Endothelial cell of umbilical vein (primary cell): ENCODE results near the gene CAND2. TPM values are rescaled to one million over a fixed set of nuclear protein-coding genes. Genes with fewer than 3 reads are reported as not detected.

ENCODE experiments used
- BruUV-seq: library from RNA; stranded (reverse); fragments of 400-500 nt; replicated peaks from 2 replicates; lab custom pipeline; 2021; lab: Mats Ljungman, UMichigan
- CTCF ChIA-PET: fragments of 300-600, 350-600 bp; sonication (Branson Sonifier 250); formaldehyde crosslinking; loops from one replicate; lab custom pipeline; 2021; ENCODE audit warnings: antibody characterized with exemption, inconsistent platforms; lab: Charles Lee
- POLR2A ChIA-PET: fragments of 300-600, 350-600 bp; sonication (Branson Sonifier 250); formaldehyde crosslinking; loops from one replicate; lab custom pipeline; 2021; ENCODE audit warnings: antibody characterized with exemption, inconsistent platforms; lab: Charles Lee
- DNase-seq: peaks from one replicate; pipeline ENCODE4 v3.0.0-alpha.2; 2011; ENCODE audit warnings: low read depth, low spot score
- FAIRE-seq: peaks from 2 replicates; lab custom pipeline; 2011; peaks lifted over from hg19 to GRCh38; lab: Jason Lieb, UNC
- H2AFZ ChIP-seq: 2 replicates; pipeline ENCODE4 v1.6.0; 2012; ENCODE audit warnings: low read depth, low read length, control low read depth, inconsistent platforms
- H3K27ac ChIP-seq: 2 replicates; pipeline ENCODE4 v1.5.1; 2011; ENCODE audit warnings: low read depth, mild to moderate bottlenecking, control low read depth, low read length, moderate library complexity; ENCODE audit not compliant: insufficient read depth
- H3K27me3 ChIP-seq, 2 experiments: 2 replicates each; pipeline versions ENCODE4 v1.6.0 to v1.6.1; 2011; ENCODE audit warnings: low read length in 2 of 2, mixed read lengths in 1 of 2; ENCODE audit not compliant: control insufficient read depth in 2 of 2, insufficient read depth in 2 of 2
- H3K36me3 ChIP-seq, 2 experiments: 2 replicates in 1 of 2; 3 replicates in 1 of 2; pipeline ENCODE4 v1.5.1; 2011; ENCODE audit warnings: low read length in 2 of 2, mild to moderate bottlenecking in 1 of 2, moderate library complexity in 1 of 2; ENCODE audit not compliant: control insufficient read depth in 2 of 2, insufficient read depth in 2 of 2; ENCODE audit errors: extremely low read depth in 1 of 2
- H3K4me1 ChIP-seq: 3 replicates; pipeline ENCODE4 v1.5.1; 2011; ENCODE audit warnings: mild to moderate bottlenecking, low read length; ENCODE audit not compliant: control insufficient read depth, insufficient read depth; ENCODE audit errors: extremely low read depth
- H3K4me2 ChIP-seq: 2 replicates; pipeline ENCODE4 v1.6.1; 2011; ENCODE audit warnings: low read length, control low read depth, mixed read lengths; ENCODE audit not compliant: insufficient read depth
- H3K4me3 ChIP-seq, 3 experiments: fragments of 200-600 bp in 1 of 3; sonication (generic), shearing (Covaris generic) in 1 of 3; replicated peaks in 1 of 3; 2 replicates each; pipeline ENCODE4 v1.5.1; 2011 to 2016; ENCODE audit warnings: control low read depth in 3 of 3, low read length in 3 of 3, mild to moderate bottlenecking in 2 of 3, inconsistent platforms in 1 of 3, low read depth in 1 of 3, moderate library complexity in 1 of 3; ENCODE audit not compliant: insufficient read depth in 1 of 3
- H3K79me2 ChIP-seq: 2 replicates; pipeline ENCODE4 v1.6.0; 2012; ENCODE audit warnings: low read length, inconsistent platforms; ENCODE audit not compliant: control insufficient read depth, insufficient read depth
- H3K9ac ChIP-seq: replicated peaks from 2 replicates; pipeline ENCODE3; 2011; ENCODE audit warnings: low read length, control low read depth; ENCODE audit not compliant: insufficient read depth; ENCODE audit errors: extremely low read depth
- H3K9me1 ChIP-seq: replicated peaks from 3 replicates; pipeline ENCODE4 v1.6.0; 2011; ENCODE audit warnings: mild to moderate bottlenecking, low read length; ENCODE audit not compliant: control insufficient read depth, insufficient read depth; ENCODE audit errors: extremely low read depth
- H3K9me3 ChIP-seq: replicated peaks from 2 replicates; pipeline ENCODE4 v1.5.1; 2012; ENCODE audit warnings: low read length, inconsistent platforms; ENCODE audit not compliant: control insufficient read depth, insufficient read depth
- H4K20me1 ChIP-seq: replicated peaks from 2 replicates; pipeline ENCODE3; 2011; ENCODE audit warnings: mild to moderate bottlenecking, low read length; ENCODE audit not compliant: control insufficient read depth, insufficient read depth; ENCODE audit errors: extremely low read depth
- EZH2 ChIP-seq: IDR thresholded peaks from 2 replicates; pipeline ENCODE4 v1.6.1; 2012; ENCODE audit warnings: borderline replicate concordance, low read depth, mild to moderate bottlenecking, moderate library complexity, low read length, inconsistent platforms; ENCODE audit not compliant: severe bottlenecking
- FOS ChIP-seq: IDR thresholded peaks from 2 replicates; pipeline ENCODE4 v1.6.1; 2011; ENCODE audit warnings: mild to moderate bottlenecking, low read length, moderate library complexity, borderline replicate concordance; ENCODE audit not compliant: insufficient read depth
- GATA2 ChIP-seq: IDR thresholded peaks from 2 replicates; pipeline ENCODE4 v1.7.0; 2011; ENCODE audit warnings: low read depth, mild to moderate bottlenecking, moderate library complexity, mixed read lengths, low read length; ENCODE audit not compliant: insufficient read length, insufficient read depth
- JUN ChIP-seq: IDR thresholded peaks from 2 replicates; pipeline ENCODE4 v1.6.1; 2011; ENCODE audit warnings: borderline replicate concordance, low read depth; ENCODE audit not compliant: insufficient read length, insufficient read depth
- MYC ChIP-seq: IDR thresholded peaks from one replicate; pipeline ENCODE4 v1.6.1; 2011; ENCODE audit warnings: mild to moderate bottlenecking, low read depth, low read length
- POLR2A ChIP-seq: IDR thresholded peaks from 2 replicates; pipeline ENCODE4 v1.6.1; 2012; ENCODE audit warnings: low read depth, mild to moderate bottlenecking, control low read depth, low read length
- POLR2AphosphoS5 ChIP-seq: IDR thresholded peaks from 2 replicates; pipeline ENCODE4 v1.6.1; 2012; ENCODE audit warnings: low read depth, mild to moderate bottlenecking, control low read depth, low read length, moderate library complexity; ENCODE audit not compliant: insufficient read depth
- dilution Hi-C: fragments of 300-500 bp; cut with MboI; formaldehyde crosslinking; loops from one replicate; pipeline ENCODE4 v1.15.0; 2019; ENCODE audit warnings: low sequenced_read_pairs; ENCODE audit not compliant: extremely low pct_ligation_motif_present
- intact Hi-C: fragments of 100-400 bp; cut with micrococcal nuclease; formaldehyde crosslinking; loops from one replicate; pipeline ENCODE4 v1.10.0; 2022
- polyA plus RNA-seq, 4 experiments: library from polyadenylated mRNA; depleted of rRNA in 3 of 4; stranded (reverse) in 3 of 4; unstranded in 1 of 4; fragments of >200 nt; gene quantifications; 2 replicates each; pipeline versions ENCODE4 v1.2.1 to v1.2.3, GENCODE V29; 2011 to 2012; ENCODE audit warnings: missing spikeins in 1 of 4
- total RNA-seq: library from RNA; stranded (reverse); gene quantifications from 2 replicates; pipeline ENCODE4 v1.2.3, GENCODE V29; 2021
- TF ChIP-seq, protein P1 (sequence below): IDR thresholded peaks from 2 replicates; pipeline ENCODE4 v1.6.1; 2011; ENCODE audit not compliant: insufficient read depth, insufficient read length
- TF ChIP-seq, protein P2 (sequence below), 2 donors: IDR thresholded peaks; 1 replicate in 1 of 2; 2 replicates in 1 of 2; pipeline ENCODE4 v1.5.1; 2011; ENCODE audit warnings: low read length in 2 of 2, mild to moderate bottlenecking in 2 of 2, moderate library complexity in 2 of 2, control low read depth in 1 of 2, inconsistent platforms in 1 of 2, low read depth in 1 of 2; ENCODE audit not compliant: insufficient read depth in 1 of 2; ENCODE audit errors: extremely low read depth in 1 of 2

Gene CAND2
- total and polyA plus RNA-seq, 2 donors (not counting 3 experiments of a cell fraction or from before 2014, with no cell fraction given) = 7.1 to 11.0 TPM

GRCh38 chr3:12812812-12813211 is 16.3 kb downstream of the CAND2 start:
- dilution Hi-C loops = no loop called here

More at GRCh38 chr3:12812812-12813211, 16.3 kb downstream of the CAND2 start:
- no peak overlapping the region for H3K4me3 ChIP-seq
- no peaks in the 10 kb centered on the region for H3K27me3 ChIP-seq
- TF ChIP-seq MYC = no peak
- TF ChIP-seq GATA2 = no peak
- TF ChIP-seq EZH2 = no peak
- TF ChIP-seq FOS = no peak
- TF ChIP-seq POLR2A = no peak
- no peak for TF ChIP-seq JUN
- TF ChIP-seq, protein P1, sequence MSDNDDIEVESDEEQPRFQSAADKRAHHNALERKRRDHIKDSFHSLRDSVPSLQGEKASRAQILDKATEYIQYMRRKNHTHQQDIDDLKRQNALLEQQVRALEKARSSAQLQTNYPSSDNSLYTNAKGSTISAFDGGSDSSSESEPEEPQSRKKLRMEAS = no peak
- TF ChIP-seq, protein P2, sequence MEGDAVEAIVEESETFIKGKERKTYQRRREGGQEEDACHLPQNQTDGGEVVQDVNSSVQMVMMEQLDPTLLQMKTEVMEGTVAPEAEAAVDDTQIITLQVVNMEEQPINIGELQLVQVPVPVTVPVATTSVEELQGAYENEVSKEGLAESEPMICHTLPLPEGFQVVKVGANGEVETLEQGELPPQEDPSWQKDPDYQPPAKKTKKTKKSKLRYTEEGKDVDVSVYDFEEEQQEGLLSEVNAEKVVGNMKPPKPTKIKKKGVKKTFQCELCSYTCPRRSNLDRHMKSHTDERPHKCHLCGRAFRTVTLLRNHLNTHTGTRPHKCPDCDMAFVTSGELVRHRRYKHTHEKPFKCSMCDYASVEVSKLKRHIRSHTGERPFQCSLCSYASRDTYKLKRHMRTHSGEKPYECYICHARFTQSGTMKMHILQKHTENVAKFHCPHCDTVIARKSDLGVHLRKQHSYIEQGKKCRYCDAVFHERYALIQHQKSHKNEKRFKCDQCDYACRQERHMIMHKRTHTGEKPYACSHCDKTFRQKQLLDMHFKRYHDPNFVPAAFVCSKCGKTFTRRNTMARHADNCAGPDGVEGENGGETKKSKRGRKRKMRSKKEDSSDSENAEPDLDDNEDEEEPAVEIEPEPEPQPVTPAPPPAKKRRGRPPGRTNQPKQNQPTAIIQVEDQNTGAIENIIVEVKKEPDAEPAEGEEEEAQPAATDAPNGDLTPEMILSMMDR (IDR thresholded peaks at IDR 0.05; ENCODE audit: extremely low read depth in 1 of 2, insufficient read depth in 1 of 2, low read depth in 1 of 2, low read length in 2 of 2) = no peak
- no peak for TF ChIP-seq POLR2AphosphoS5
- peaks cover 0 to 4% of the 10 kb centered on the region in 2 experiments for H3K36me3 ChIP-seq
- no TSS peak for BruUV-seq
- no peak overlapping the region for H3K9ac ChIP-seq
- no peaks in the 10 kb centered on the region for H4K20me1 ChIP-seq
- intact Hi-C loops = no loop called here
- ChIA-PET CTCF (interaction anchor here (1.9 kb wide), 1 partner anchor 26 kb away, joined by 5 read pairs; no protein-coding TSS in a partner anchor), POLR2A (no interaction called here)
- no peaks in the 10 kb centered on the region for H3K9me3 ChIP-seq
- H3K79me2 ChIP-seq = no peaks in the 10 kb centered on the region
- no peaks in the 10 kb centered on the region for H3K9me1 ChIP-seq
- no peak overlapping the region for H3K27ac ChIP-seq
- FAIRE-seq (no peak), DNase-seq (no peak)
- H2AFZ ChIP-seq = no peak overlapping the region
- H3K4me2 ChIP-seq = no peak overlapping the region
- peaks cover 8% of the 10 kb centered on the region for H3K4me1 ChIP-seq
